GM23248 (cell line): ENCODE measurements around the gene TCL1A.

Experiments
- EZH2 ChIP-seq: fragments of 200-600 bp; sonication (generic); IDR thresholded peaks from 2 replicates; pipeline ENCODE4 v1.6.1; 2018; ENCODE audit warnings: antibody characterized with exemption, mild to moderate bottlenecking; ENCODE audit not compliant: insufficient read depth, poor library complexity, severe bottlenecking
- EZH2phosphoT487 ChIP-seq: fragments of 200-600 bp; sonication (generic); IDR thresholded peaks from 2 replicates; pipeline ENCODE4 v1.6.1; 2018; ENCODE audit warnings: antibody characterized with exemption, moderate library complexity, mild to moderate bottlenecking, low read depth; ENCODE audit not compliant: insufficient read depth

GRCh38 chr14:95756127-95756526 is 42.2 kb upstream of the TCL1A start:
- TF ChIP-seq EZH2 (no peak), EZH2phosphoT487 (no peak)
